Colonic mucosa (tissue), 4 donors: ENCODE data around the gene SPATA20. TPM values are rescaled to one million over a fixed set of nuclear protein-coding genes. Genes with fewer than 3 reads are reported as not detected.

Source experiments
- DNase-seq: peaks from one replicate; pipeline ENCODE4 v3.0.0-alpha.2; 2020
- H3K27ac ChIP-seq: fragments of 200-600 bp; one replicate; pipeline ENCODE4 v1.8.0; 2021
- H3K27me3 ChIP-seq: fragments of 200-600 bp; one replicate; pipeline ENCODE4 v1.8.0; 2021
- H3K36me3 ChIP-seq: fragments of 200-600 bp; one replicate; pipeline ENCODE4 v1.8.0; 2021
- H3K4me1 ChIP-seq: fragments of 200-600 bp; one replicate; pipeline ENCODE4 v1.8.0; 2021; ENCODE audit warnings: mild to moderate bottlenecking
- H3K4me3 ChIP-seq: fragments of 200-600 bp; one replicate; pipeline ENCODE4 v1.8.0; 2021
- H3K9ac ChIP-seq, 2 donors: one replicate each; pipeline ENCODE4 v1.7.0; 2013; ENCODE audit warnings: control low read depth in 2 of 2, low read depth in 2 of 2, low read length in 2 of 2
- H3K9me3 ChIP-seq: fragments of 200-600 bp; one replicate; pipeline ENCODE4 v1.8.0; 2021
- intact Hi-C: fragments of 100-400 bp; cut with DNase I; formaldehyde crosslinking; loops from one replicate; pipeline ENCODE4 v1.14.1; 2022
- total RNA-seq, 2 donors: library from RNA; stranded (reverse); fragmentation: NEBNext Ultra II Directional in 1 of 2; extraction: Animal tissue kit (Norgen Biotek cat#: 25700) in 1 of 2; gene quantifications; one replicate each; pipeline ENCODE4 v1.2.1, GENCODE V29; 2021
- TF ChIP-seq, protein P1 (sequence below): fragments of 200-600 bp; IDR thresholded peaks from one replicate; pipeline ENCODE4 v1.8.0; 2022; ENCODE audit warnings: antibody characterized with exemption, mild to moderate bottlenecking
- donor health status: healthy.
- donor health status: DM: no; HTN: no; CAD: no.
- donor health status: DM: no; HTN: no; CAD: no.

SPATA20 gene
- total RNA-seq, 2 donors from 2014 or later = 41.6 to 53.1 TPM

GRCh38 chr17:50541716-50542688 lies 5.0 kb upstream of the SPATA20 start:
- intact Hi-C loops = loop anchor here (10.0 kb wide), 1 partner anchor 413 kb away; no protein-coding TSS in a partner anchor
- peak; percentile 92 for DNase-seq
- Histone ChIP-seq H3K9ac (peak overlapping the region; percentile 82 to 89), H3K9me3 (no peaks in the 10 kb centered on the region), H3K27me3 (no peaks in the 10 kb centered on the region), H3K36me3 (no peaks in the 10 kb centered on the region), H3K4me3 (peak overlapping the region; percentile 31), H3K4me1 (peaks cover 23% of the 10 kb centered on the region), H3K27ac (peak overlapping the region; percentile 90)
- TF ChIP-seq, protein P1, sequence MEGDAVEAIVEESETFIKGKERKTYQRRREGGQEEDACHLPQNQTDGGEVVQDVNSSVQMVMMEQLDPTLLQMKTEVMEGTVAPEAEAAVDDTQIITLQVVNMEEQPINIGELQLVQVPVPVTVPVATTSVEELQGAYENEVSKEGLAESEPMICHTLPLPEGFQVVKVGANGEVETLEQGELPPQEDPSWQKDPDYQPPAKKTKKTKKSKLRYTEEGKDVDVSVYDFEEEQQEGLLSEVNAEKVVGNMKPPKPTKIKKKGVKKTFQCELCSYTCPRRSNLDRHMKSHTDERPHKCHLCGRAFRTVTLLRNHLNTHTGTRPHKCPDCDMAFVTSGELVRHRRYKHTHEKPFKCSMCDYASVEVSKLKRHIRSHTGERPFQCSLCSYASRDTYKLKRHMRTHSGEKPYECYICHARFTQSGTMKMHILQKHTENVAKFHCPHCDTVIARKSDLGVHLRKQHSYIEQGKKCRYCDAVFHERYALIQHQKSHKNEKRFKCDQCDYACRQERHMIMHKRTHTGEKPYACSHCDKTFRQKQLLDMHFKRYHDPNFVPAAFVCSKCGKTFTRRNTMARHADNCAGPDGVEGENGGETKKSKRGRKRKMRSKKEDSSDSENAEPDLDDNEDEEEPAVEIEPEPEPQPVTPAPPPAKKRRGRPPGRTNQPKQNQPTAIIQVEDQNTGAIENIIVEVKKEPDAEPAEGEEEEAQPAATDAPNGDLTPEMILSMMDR = no peak

GRCh38 chr17:50542795-50543774 lies 3.9 kb upstream of the SPATA20 start:
- H3K27me3 ChIP-seq = no peaks in the 10 kb centered on the region
- no peaks in the 10 kb centered on the region for H3K9me3 ChIP-seq
- DNase-seq = peak; percentile 89
- peaks cover 23% of the 10 kb centered on the region for H3K4me1 ChIP-seq
- H3K4me3 ChIP-seq = no peak overlapping the region
- TF ChIP-seq, protein P1 = no peak
- peak overlapping the region; percentile 82 to 89 for H3K9ac ChIP-seq
- H3K36me3 ChIP-seq = no peaks in the 10 kb centered on the region
- H3K27ac ChIP-seq = peak overlapping the region; percentile 90
- intact Hi-C loops = loop anchor here (10.0 kb wide), 1 partner anchor 412 kb away; no protein-coding TSS in a partner anchor

DNA sequence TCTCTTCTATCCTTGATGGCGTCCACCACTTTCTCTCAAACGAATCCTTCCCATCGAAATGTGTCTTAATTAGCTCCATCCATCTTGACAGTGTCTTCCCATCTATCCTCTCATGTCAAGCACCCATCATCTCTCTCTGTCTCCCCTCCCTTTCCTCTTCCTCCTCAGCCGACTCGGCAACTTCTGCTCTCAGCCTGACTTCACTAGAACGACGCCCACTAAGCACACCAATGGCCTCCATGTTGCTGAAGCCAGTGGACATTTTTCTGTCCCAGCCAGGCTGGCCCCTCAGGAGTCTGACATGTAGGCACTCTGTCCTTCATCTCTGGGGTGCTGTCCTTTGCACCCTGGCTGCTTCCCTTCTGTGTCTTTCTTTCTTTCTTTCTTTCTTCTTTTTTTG lies 2.5 kb upstream of the SPATA20 start:
- H3K9me3 ChIP-seq = no peaks in the 10 kb centered on the region
- H3K27me3 ChIP-seq = no peaks in the 10 kb centered on the region
- no peak for DNase-seq
- H3K27ac ChIP-seq = no peak overlapping the region
- H3K4me3 ChIP-seq = no peak overlapping the region
- H3K36me3 ChIP-seq = no peaks in the 10 kb centered on the region
- intact Hi-C loops = loop anchor here (10.0 kb wide), 1 partner anchor 410 kb away; no protein-coding TSS in a partner anchor
- TF ChIP-seq, protein P1 = no peak
- peak overlapping the region in 1 of 2 donors; percentile 40 for H3K9ac ChIP-seq
- H3K4me1 ChIP-seq = peaks cover 21% of the 10 kb centered on the region

DNA sequence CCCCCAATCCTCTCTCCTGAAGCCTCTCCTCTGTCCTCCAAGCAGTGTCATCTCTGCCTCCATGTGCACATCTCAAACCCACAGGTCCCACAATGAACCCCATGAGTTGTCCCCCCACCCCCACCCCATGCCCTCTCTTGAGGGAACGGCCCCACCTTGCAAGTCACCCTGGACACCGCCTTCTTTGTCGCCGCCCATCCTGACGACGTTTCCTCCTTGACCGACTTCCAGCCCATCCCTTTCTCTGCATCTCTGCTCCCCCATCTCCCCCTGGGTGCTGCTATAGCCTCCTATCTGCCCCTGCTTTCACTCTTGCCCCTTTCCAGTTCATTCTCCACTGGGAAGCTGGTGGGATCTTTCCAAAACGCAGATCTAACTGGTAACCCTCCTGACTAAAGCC lies 1.7 kb upstream of the SPATA20 start:
- Histone ChIP-seq H3K27me3 (no peaks in the 10 kb centered on the region), H3K36me3 (no peaks in the 10 kb centered on the region), H3K4me1 (peaks cover 13% of the 10 kb centered on the region), H3K9ac (no peak overlapping the region), H3K27ac (no peak overlapping the region), H3K9me3 (no peaks in the 10 kb centered on the region), H3K4me3 (no peak overlapping the region)
- intact Hi-C loops = loop anchor here (5.0 to 10.0 kb wide), 2 partner anchors 297 to 409 kb away; no protein-coding TSS in a partner anchor
- TF ChIP-seq, protein P1 = no peak
- DNase-seq = peak; percentile 58

DNA sequence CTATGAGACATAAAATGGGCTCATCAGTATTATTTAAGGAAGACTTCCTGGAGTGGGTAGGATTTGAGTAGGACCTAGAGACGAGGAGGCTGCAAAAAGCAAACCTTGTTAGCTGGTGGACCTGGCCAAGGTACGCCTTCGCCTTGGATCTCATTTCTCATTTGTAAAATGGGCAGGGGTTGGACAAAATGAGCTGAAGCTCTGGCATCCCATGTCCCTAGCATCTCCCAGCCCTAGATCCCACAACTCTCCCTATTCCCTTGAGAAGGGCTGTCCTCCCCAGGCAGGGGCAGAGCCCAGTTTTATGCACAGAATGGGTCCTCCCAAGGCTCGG lies 306 bp upstream of the SPATA20 start:
- no peak overlapping the region for H3K27ac ChIP-seq
- H3K9ac ChIP-seq = peak overlapping the region; percentile 33 to 82
- TF ChIP-seq, protein P1 = no peak

More for the DNA sequence above, 306 bp upstream of the SPATA20 start:
- Histone ChIP-seq H3K9me3 (no peaks in the 10 kb centered on the region), H3K27me3 (no peaks in the 10 kb centered on the region), H3K4me3 (no peak overlapping the region), H3K36me3 (no peaks in the 10 kb centered on the region), H3K4me1 (peaks cover 1% of the 10 kb centered on the region)
- no peak for DNase-seq
- intact Hi-C loops = loop anchor here (5.0 to 10.0 kb wide), 2 partner anchors 296 to 408 kb away; no protein-coding TSS in a partner anchor
